Keratinocyte (primary cell): ENCODE data around the gene PPWD1. TPM values are rescaled to one million over a fixed set of nuclear protein-coding genes. Genes with fewer than 3 reads are reported as not detected.

Experiments used
- DNase-seq: peaks from one replicate; pipeline ENCODE4 v3.0.0-alpha.2; 2011; ENCODE audit warnings: low read depth, missing footprints, low spot score
- FAIRE-seq: peaks from 2 replicates; lab custom pipeline; 2011; peaks lifted over from hg19 to GRCh38; lab: Jason Lieb, UNC
- H2AFZ ChIP-seq: 2 replicates; pipeline ENCODE4 v1.6.0; 2012; ENCODE audit warnings: low read length, control low read depth, inconsistent platforms; ENCODE audit not compliant: control insufficient read depth
- H3K27ac ChIP-seq: 2 replicates; pipeline ENCODE4 v1.5.1; 2011; ENCODE audit warnings: low read length; ENCODE audit not compliant: control insufficient read depth, insufficient read depth
- H3K27me3 ChIP-seq: 3 replicates; pipeline ENCODE4 v1.6.0; 2011; ENCODE audit warnings: low read length; ENCODE audit not compliant: control insufficient read depth, insufficient read depth; ENCODE audit errors: extremely low read depth
- H3K36me3 ChIP-seq, 2 experiments: 2 replicates in 1 of 2; 3 replicates in 1 of 2; pipeline ENCODE4 v1.5.1; 2011; ENCODE audit warnings: low read length in 2 of 2, mild to moderate bottlenecking in 1 of 2; ENCODE audit not compliant: control insufficient read depth in 2 of 2, insufficient read depth in 2 of 2; ENCODE audit errors: extremely low read depth in 1 of 2
- H3K4me1 ChIP-seq: 3 replicates; pipeline ENCODE4 v1.5.1; 2011; ENCODE audit warnings: low read length; ENCODE audit not compliant: control insufficient read depth, insufficient read depth; ENCODE audit errors: extremely low read depth
- H3K4me2 ChIP-seq: 3 replicates; pipeline ENCODE4 v1.6.0; 2011; ENCODE audit warnings: low read depth, low read length; ENCODE audit not compliant: control insufficient read depth, insufficient read depth; ENCODE audit errors: extremely low read depth
- H3K4me3 ChIP-seq, 3 experiments: fragments of 200-600 bp in 1 of 3; sonication (generic) in 1 of 3; 2 replicates in 2 of 3; 3 replicates in 1 of 3; pipeline ENCODE4 v1.5.1; 2011 to 2016; ENCODE audit warnings: low read length in 3 of 3, mild to moderate bottlenecking in 3 of 3, control low read depth in 2 of 3, inconsistent platforms in 1 of 3, low read depth in 1 of 3, mixed read lengths in 1 of 3, mixed run types in 1 of 3, moderate library complexity in 1 of 3; ENCODE audit not compliant: control insufficient read depth in 2 of 3, insufficient read depth in 2 of 3; ENCODE audit errors: extremely low read depth in 1 of 3
- H3K79me2 ChIP-seq: 2 replicates; pipeline ENCODE4 v1.6.0; 2012; ENCODE audit warnings: low read length; ENCODE audit not compliant: control insufficient read depth, insufficient read depth
- H3K9ac ChIP-seq: 3 replicates; pipeline ENCODE4 v1.6.0; 2011; ENCODE audit warnings: low read length; ENCODE audit not compliant: control insufficient read depth, insufficient read depth; ENCODE audit errors: extremely low read depth
- H3K9me1 ChIP-seq: 3 replicates; pipeline ENCODE4 v1.6.0; 2011; ENCODE audit warnings: low read length; ENCODE audit not compliant: control insufficient read depth, insufficient read depth; ENCODE audit errors: extremely low read depth
- H3K9me3 ChIP-seq: 2 replicates; pipeline ENCODE4 v1.5.1; 2012; ENCODE audit warnings: low read depth, low read length; ENCODE audit not compliant: control insufficient read depth
- H4K20me1 ChIP-seq: 3 replicates; pipeline ENCODE4 v1.6.0; 2011; ENCODE audit warnings: low read length; ENCODE audit not compliant: control insufficient read depth, insufficient read depth; ENCODE audit errors: extremely low read depth
- EZH2 ChIP-seq: IDR thresholded peaks from one replicate; pipeline ENCODE4 v1.6.1; 2012; ENCODE audit warnings: inconsistent platforms, mild to moderate bottlenecking, low read length, moderate library complexity
- dilution Hi-C: fragments of 300-500 bp; cut with MboI; formaldehyde crosslinking; loops from one replicate; pipeline ENCODE4 v1.7.0; 2020; ENCODE audit warnings: low sequenced_read_pairs; ENCODE audit not compliant: extremely low pct_ligation_motif_present
- polyA plus RNA-seq, 5 experiments: library from polyadenylated mRNA; depleted of rRNA in 3 of 5; stranded (reverse) in 3 of 5; stranded (forward) in 1 of 5; unstranded in 1 of 5; fragments of >200 nt; gene quantifications; 1 replicate in 1 of 5; 2 replicates in 3 of 5; 3 replicates in 1 of 5; pipeline versions ENCODE4 v1.2.1 to v1.2.3, GENCODE V29; 2011 to 2012; ENCODE audit warnings: missing spikeins in 2 of 5, low read depth in 1 of 5, low replicate concordance in 1 of 5
- TF ChIP-seq, protein P1 (sequence below), 3 experiments: IDR thresholded peaks in 1 of 3; conservative IDR thresholded peaks in 1 of 3; optimal IDR thresholded peaks in 1 of 3; 2 replicates in 2 of 3; 3 replicates in 1 of 3; pipeline versions ENCODE3 to v1.5.1; 2011; ENCODE audit warnings: low read length in 3 of 3, mild to moderate bottlenecking in 3 of 3, moderate library complexity in 2 of 3, control low read depth in 1 of 3, inconsistent platforms in 1 of 3; ENCODE audit not compliant: insufficient read depth in 2 of 3; ENCODE audit errors: extremely low read depth in 1 of 3

PPWD1 gene
- polyA plus RNA-seq, 1 donor (not counting 4 experiments of a cell fraction or from before 2014, with no cell fraction given) = 18.3 TPM

DNA sequence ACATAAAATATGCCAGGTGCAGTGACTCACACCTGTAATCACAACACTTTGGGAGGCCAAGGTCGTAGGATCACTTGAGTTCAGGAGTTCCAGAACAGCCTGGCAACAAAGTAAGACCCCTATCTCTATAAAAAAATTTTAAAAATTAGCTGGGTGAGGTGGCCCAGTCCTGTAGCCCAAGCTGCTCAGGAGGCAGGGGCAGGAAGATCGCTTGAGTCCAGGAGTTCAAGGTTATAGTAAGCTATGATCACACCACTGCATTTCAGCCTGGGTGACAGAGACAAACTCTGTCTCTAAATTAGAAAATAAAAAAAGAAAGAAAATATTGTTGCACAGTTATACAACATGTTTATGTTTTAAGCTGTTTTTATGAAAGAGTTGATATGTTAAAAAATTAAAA is 6.9 kb upstream of the PPWD1 start:
- no peak overlapping the region for H3K4me3 ChIP-seq
- TF ChIP-seq, protein P1, sequence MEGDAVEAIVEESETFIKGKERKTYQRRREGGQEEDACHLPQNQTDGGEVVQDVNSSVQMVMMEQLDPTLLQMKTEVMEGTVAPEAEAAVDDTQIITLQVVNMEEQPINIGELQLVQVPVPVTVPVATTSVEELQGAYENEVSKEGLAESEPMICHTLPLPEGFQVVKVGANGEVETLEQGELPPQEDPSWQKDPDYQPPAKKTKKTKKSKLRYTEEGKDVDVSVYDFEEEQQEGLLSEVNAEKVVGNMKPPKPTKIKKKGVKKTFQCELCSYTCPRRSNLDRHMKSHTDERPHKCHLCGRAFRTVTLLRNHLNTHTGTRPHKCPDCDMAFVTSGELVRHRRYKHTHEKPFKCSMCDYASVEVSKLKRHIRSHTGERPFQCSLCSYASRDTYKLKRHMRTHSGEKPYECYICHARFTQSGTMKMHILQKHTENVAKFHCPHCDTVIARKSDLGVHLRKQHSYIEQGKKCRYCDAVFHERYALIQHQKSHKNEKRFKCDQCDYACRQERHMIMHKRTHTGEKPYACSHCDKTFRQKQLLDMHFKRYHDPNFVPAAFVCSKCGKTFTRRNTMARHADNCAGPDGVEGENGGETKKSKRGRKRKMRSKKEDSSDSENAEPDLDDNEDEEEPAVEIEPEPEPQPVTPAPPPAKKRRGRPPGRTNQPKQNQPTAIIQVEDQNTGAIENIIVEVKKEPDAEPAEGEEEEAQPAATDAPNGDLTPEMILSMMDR (optimal IDR thresholded peaks at IDR 0.05 in 1 of 3, IDR thresholded peaks at IDR 0.05 in 1 of 3, conservative IDR thresholded peaks at IDR 0.05 in 1 of 3; ENCODE audit: extremely low read depth in 1 of 3, insufficient read depth in 2 of 3, low read length in 3 of 3) = no peak
- TF ChIP-seq EZH2 = no peak
- H2AFZ ChIP-seq = no peak overlapping the region
- dilution Hi-C loops = no loop called here
- H4K20me1 ChIP-seq = no peaks in the 10 kb centered on the region
- no peak overlapping the region for H3K9ac ChIP-seq
- FAIRE-seq (no peak), DNase-seq (no peak)
- no peaks in the 10 kb centered on the region for H3K4me1 ChIP-seq
- no peaks in the 10 kb centered on the region for H3K9me1 ChIP-seq
- no peak overlapping the region for H3K4me2 ChIP-seq
- H3K27ac ChIP-seq = no peak overlapping the region
- H3K79me2 ChIP-seq = peaks cover 13% of the 10 kb centered on the region
- no peaks in the 10 kb centered on the region for H3K27me3 ChIP-seq
- no peaks in the 10 kb centered on the region for H3K9me3 ChIP-seq
- H3K36me3 ChIP-seq = peaks cover 0 to 6% of the 10 kb centered on the region in 2 experiments

DNA sequence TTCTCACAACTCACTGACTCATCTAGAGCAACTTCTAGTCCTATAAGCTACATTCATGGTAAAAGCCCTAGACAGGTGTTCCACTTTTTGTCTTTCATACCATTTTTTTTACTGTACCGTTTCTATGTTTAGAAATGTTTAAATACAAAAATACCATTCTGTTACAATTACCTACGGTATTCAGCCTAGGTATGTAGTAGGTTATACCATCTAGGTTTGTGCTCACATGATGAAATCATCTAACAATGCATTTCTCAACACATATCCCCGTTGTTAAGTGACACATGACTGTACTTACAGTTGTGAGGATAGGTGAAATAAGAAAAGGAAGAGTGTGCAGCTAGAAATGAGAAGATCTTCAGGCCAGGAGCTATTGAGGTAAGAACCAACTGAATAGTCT is 6.4 kb upstream of the PPWD1 start:
- H3K4me1 ChIP-seq = peaks cover 5% of the 10 kb centered on the region
- no peak overlapping the region for H3K4me3 ChIP-seq
- H4K20me1 ChIP-seq = no peaks in the 10 kb centered on the region
- no peak overlapping the region for H3K4me2 ChIP-seq
- no peaks in the 10 kb centered on the region for H3K9me1 ChIP-seq
- H3K36me3 ChIP-seq = peaks cover 0 to 6% of the 10 kb centered on the region in 2 experiments
- no peak overlapping the region for H2AFZ ChIP-seq
- dilution Hi-C loops = no loop called here
- DNase-seq = no peak
- no peak overlapping the region for H3K9ac ChIP-seq
- H3K27me3 ChIP-seq = no peaks in the 10 kb centered on the region
- peaks cover 19% of the 10 kb centered on the region for H3K79me2 ChIP-seq
- no peak for FAIRE-seq
- no peak overlapping the region for H3K27ac ChIP-seq
- no peaks in the 10 kb centered on the region for H3K9me3 ChIP-seq
- no peak for TF ChIP-seq EZH2
- TF ChIP-seq, protein P1 (optimal IDR thresholded peaks at IDR 0.05 in 1 of 3, IDR thresholded peaks at IDR 0.05 in 1 of 3, conservative IDR thresholded peaks at IDR 0.05 in 1 of 3; ENCODE audit: extremely low read depth in 1 of 3, insufficient read depth in 2 of 3, low read length in 3 of 3) = no peak
